Peyer's patch (tissue), 4 donors: ENCODE results near the gene NPSR1.

ENCODE experiments used
- CTCF ChIP-seq, 6 experiments: fragments of 450-650 bp in 4 of 6; fragments of 200-600 bp in 2 of 6; sonication (generic) in 1 of 6; IDR thresholded peaks; one replicate each; pipeline ENCODE4 v1.5.1; 2017 to 2019; ENCODE audit warnings: antibody characterized with exemption in 6 of 6, mild to moderate bottlenecking in 3 of 6, moderate library complexity in 1 of 6
- POLR2A ChIP-seq, 2 donors: fragments of 450-650 bp; IDR thresholded peaks; one replicate each; pipeline ENCODE4 v1.5.1; 2017; ENCODE audit warnings: antibody characterized with exemption in 2 of 2, mild to moderate bottlenecking in 2 of 2, moderate library complexity in 2 of 2

DNA sequence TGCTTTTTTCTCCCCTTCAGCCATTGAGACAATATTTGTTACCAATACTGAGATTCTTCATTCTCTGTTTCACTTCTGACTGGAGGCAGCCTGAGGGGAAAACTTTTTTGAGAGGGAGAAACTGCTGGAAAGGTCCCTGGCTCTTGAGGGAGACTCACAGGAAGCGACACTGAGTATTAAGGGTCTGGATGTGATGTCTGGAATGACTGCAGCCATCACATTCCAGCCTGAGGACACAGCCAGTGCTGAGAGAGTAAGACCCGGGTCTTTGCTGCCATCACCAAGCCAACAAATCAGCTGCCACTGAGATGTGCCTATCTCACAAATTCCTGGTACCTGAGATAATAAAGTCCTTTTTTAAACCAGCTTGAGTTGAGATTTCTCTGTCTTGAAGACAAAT, 221.9 kb downstream of the NPSR1 start:
- TF ChIP-seq POLR2A (IDR thresholded peaks at IDR 0.05): no peak
- TF ChIP-seq CTCF (IDR thresholded peaks at IDR 0.05): no peak
